Measurements from ENCODE around the gene PYGO1.

The PYGO1 gene

GRCh38 chr15:55527150-55527549, 61.0 kb downstream of the PYGO1 start:
- no peak overlapping the region for H3K4me3 ChIP-seq (ENCODE audit: low read depth, low read length)
- TF ChIP-seq CTCF (conservative IDR thresholded peaks at IDR 0.05; ENCODE audit: low read depth, low read length), result no peak
- DNase-seq (ENCODE audit: low read depth), result no peak

DNA sequence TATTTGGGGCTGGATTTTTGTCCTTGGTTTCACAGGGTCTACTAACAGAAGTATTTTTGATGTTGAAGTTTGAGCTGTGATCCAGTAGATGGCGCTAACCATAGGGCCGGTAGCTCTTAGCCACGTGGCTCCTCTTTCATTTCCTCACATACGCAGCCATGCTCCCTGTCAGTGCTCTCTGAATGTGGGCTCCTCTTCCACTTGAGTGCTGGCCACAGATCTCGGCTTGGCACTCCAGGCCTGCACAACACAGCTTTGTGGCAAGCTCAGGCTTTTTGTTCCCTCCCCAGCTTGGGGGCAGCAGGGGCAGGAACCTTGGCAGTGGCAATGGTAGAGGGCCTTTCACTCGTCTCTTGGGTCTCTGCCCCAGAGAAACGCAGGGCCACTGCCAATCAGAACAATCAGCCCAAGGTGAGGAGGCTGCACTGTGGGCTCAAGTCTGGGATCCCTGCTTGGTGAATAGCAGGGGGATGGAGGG, 61.5 kb downstream of the PYGO1 start:
- peak; percentile 83 for TF ChIP-seq CTCF (conservative IDR thresholded peaks at IDR 0.05; ENCODE audit: low read depth, low read length)
- H3K4me3 ChIP-seq (ENCODE audit: low read depth, low read length), result no peak overlapping the region
- DNase-seq (ENCODE audit: low read depth), result peak; percentile 85

DNA sequence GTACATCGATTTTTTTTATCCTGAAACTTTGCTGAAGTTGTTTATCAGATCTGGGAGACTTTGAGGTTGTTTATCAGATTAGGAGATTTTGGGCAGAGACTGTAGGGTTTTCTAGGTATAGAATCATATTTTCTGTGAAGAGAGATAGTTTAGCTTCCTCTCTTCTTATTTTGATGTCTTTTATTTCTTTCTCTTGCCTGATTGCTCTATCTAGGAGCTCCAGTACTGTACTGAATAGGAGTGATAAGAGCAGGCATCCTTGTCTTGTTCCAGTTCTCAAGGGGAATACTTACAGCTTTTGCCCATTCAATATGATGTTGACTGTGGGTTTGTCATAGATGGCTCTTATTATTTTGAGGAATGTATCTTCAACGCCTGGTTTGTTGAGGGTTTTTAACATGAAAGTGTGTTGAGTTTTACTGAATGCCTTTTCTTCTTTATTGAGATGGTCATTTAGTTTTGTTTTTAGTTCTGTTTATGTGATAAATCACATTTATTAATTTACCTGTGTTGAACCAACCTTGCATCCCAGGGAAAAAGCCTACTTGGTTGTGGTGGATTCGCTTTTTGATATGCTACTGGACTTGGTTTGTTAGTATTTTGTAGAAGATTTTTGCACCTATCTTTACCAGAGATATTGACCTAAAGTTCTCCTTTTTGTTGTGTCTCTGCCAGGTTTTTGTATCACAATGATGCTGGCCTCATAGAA, 65.2 kb downstream of the PYGO1 start:
- TF ChIP-seq CTCF (conservative IDR thresholded peaks at IDR 0.05; ENCODE audit: low read depth, low read length), result no peak
- no peak for DNase-seq (ENCODE audit: low read depth)
- H3K4me3 ChIP-seq (ENCODE audit: low read depth, low read length), result no peak overlapping the region

- TF ChIP-seq CTCF (conservative IDR thresholded peaks at IDR 0.05; ENCODE audit: low read depth, low read length), result peak; percentile 47
- peak; percentile 38 for DNase-seq (ENCODE audit: low read depth)
- H3K4me3 ChIP-seq (ENCODE audit: low read depth, low read length), result no peak overlapping the region
These were observed 69.5 kb downstream of the PYGO1 start for GRCh38 chr15:55518641-55519040.

DNA sequence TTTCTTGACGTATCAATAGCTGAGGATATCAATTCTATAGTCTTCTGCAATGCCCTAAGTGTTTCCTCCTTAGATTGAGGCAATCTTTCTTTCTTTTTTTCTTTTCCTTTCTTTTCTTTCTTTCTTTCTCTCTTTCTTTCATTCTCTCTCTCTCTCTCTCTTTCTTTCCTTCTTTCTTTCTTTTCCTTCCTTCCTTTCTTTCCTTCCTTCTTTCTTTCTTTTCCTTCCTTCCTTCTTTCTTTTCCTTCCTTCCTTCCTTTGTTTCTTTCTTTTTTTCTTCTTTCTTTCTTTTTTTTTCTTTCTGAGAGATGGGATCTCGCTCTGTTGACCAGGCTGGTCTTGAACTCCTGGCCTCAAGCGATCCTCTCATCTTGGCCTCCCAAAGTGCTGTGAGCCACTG, 70.1 kb downstream of the PYGO1 start:
- no peak for TF ChIP-seq CTCF (conservative IDR thresholded peaks at IDR 0.05; ENCODE audit: low read depth, low read length)
- no peak for DNase-seq (ENCODE audit: low read depth)
- no peak overlapping the region for H3K4me3 ChIP-seq (ENCODE audit: low read depth, low read length)

GRCh38 chr15:55515991-55516776, 72.0 kb downstream of the PYGO1 start:
- no peak for DNase-seq (ENCODE audit: low read depth)
- no peak overlapping the region for H3K4me3 ChIP-seq (ENCODE audit: low read depth, low read length)
- no peak for TF ChIP-seq CTCF (conservative IDR thresholded peaks at IDR 0.05; ENCODE audit: low read depth, low read length)
